ENCODE results near the gene TLX2.

The TLX2 gene

GRCh38 chr2:74538881-74539339 lies 24.7 kb downstream of the TLX2 start:
- no peaks in the 10 kb centered on the region for H3K79me2 ChIP-seq (ENCODE audit: low read length)
- no peaks in the 10 kb centered on the region for H3K36me3 ChIP-seq (replicated peaks; ENCODE audit: low read depth, low read length)
- H3K4me2 ChIP-seq (ENCODE audit: low read length) = peak overlapping the region; percentile 45
- no peaks in the 10 kb centered on the region for H4K20me1 ChIP-seq (ENCODE audit: insufficient read depth, low read length)
- peak overlapping the region; percentile 75; the same call in 1 of the 2 replicates for H2AFZ ChIP-seq (ENCODE audit: low read depth, low read length)
- peak overlapping the region; percentile 46 for H3K4me3 ChIP-seq (ENCODE audit: low read length)
- peaks cover 6% of the 10 kb centered on the region; the same call in 1 of the 2 replicates for H3K27me3 ChIP-seq (ENCODE audit: low read depth, low read length)
- no peaks in the 10 kb centered on the region for H3K9me3 ChIP-seq (ENCODE audit: insufficient read depth, low read length)
- H3K4me1 ChIP-seq (ENCODE audit: low read length) = peaks cover 14% of the 10 kb centered on the region
- no peak overlapping the region for H3K27ac ChIP-seq (ENCODE audit: low read length)
- TF ChIP-seq CTCF (IDR thresholded peaks at IDR 0.05; ENCODE audit: low read depth, low read length) (no peak), EZH2phosphoT487 (IDR thresholded peaks at IDR 0.05; ENCODE audit: low read depth) (no peak)
- H3K9ac ChIP-seq (ENCODE audit: low read length) = peak overlapping the region; percentile 9; the same call in 1 of the 2 replicates

- Histone ChIP-seq H2AFZ (ENCODE audit: low read depth, low read length) (no peak overlapping the region), H3K9me3 (ENCODE audit: insufficient read depth, low read length) (no peaks in the 10 kb centered on the region), H3K79me2 (ENCODE audit: low read length) (no peaks in the 10 kb centered on the region), H3K36me3 (replicated peaks; ENCODE audit: low read depth, low read length) (no peaks in the 10 kb centered on the region), H3K4me2 (ENCODE audit: low read length) (no peak overlapping the region), H3K27ac (ENCODE audit: low read length) (no peak overlapping the region), H3K9ac (ENCODE audit: low read length) (no peak overlapping the region), H4K20me1 (ENCODE audit: insufficient read depth, low read length) (no peaks in the 10 kb centered on the region), H3K4me3 (ENCODE audit: low read length) (no peak overlapping the region), H3K4me1 (ENCODE audit: low read length) (peaks cover 14% of the 10 kb centered on the region), H3K27me3 (ENCODE audit: low read depth, low read length) (peaks cover 6% of the 10 kb centered on the region; the same call in 1 of the 2 replicates)
- no peak for TF ChIP-seq CTCF (IDR thresholded peaks at IDR 0.05; ENCODE audit: low read depth, low read length)
- no peak for TF ChIP-seq EZH2phosphoT487 (IDR thresholded peaks at IDR 0.05; ENCODE audit: low read depth)
These were observed 26.0 kb downstream of the TLX2 start for GRCh38 chr2:74540291-74540690.

- H3K4me3 ChIP-seq (ENCODE audit: low read length) = no peak overlapping the region
- H3K27me3 ChIP-seq (ENCODE audit: low read depth, low read length) = no peaks in the 10 kb centered on the region
- no peaks in the 10 kb centered on the region for H4K20me1 ChIP-seq (ENCODE audit: insufficient read depth, low read length)
- H3K9me3 ChIP-seq (ENCODE audit: insufficient read depth, low read length) = no peaks in the 10 kb centered on the region
- H3K36me3 ChIP-seq (replicated peaks; ENCODE audit: low read depth, low read length) = no peaks in the 10 kb centered on the region
- H3K4me1 ChIP-seq (ENCODE audit: low read length) = peaks cover 14% of the 10 kb centered on the region
- H2AFZ ChIP-seq (ENCODE audit: low read depth, low read length) = no peak overlapping the region
- H3K79me2 ChIP-seq (ENCODE audit: low read length) = no peaks in the 10 kb centered on the region
- H3K9ac ChIP-seq (ENCODE audit: low read length) = no peak overlapping the region
- no peak overlapping the region for H3K27ac ChIP-seq (ENCODE audit: low read length)
- no peak overlapping the region for H3K4me2 ChIP-seq (ENCODE audit: low read length)
- TF ChIP-seq EZH2phosphoT487 (IDR thresholded peaks at IDR 0.05; ENCODE audit: low read depth) (no peak), CTCF (IDR thresholded peaks at IDR 0.05; ENCODE audit: low read depth, low read length) (no peak)
These were observed 28.7 kb downstream of the TLX2 start for GRCh38 chr2:74542978-74543377.

GRCh38 chr2:74544634-74545033 lies 30.4 kb downstream of the TLX2 start:
- H4K20me1 ChIP-seq (ENCODE audit: insufficient read depth, low read length) = no peaks in the 10 kb centered on the region
- H3K27ac ChIP-seq (ENCODE audit: low read length) = no peak overlapping the region
- no peak overlapping the region for H3K4me2 ChIP-seq (ENCODE audit: low read length)
- TF ChIP-seq EZH2phosphoT487 (IDR thresholded peaks at IDR 0.05; ENCODE audit: low read depth) = no peak
- TF ChIP-seq CTCF (IDR thresholded peaks at IDR 0.05; ENCODE audit: low read depth, low read length) = peak; percentile 40
- peaks cover under 1% of the 10 kb centered on the region for H3K4me1 ChIP-seq (ENCODE audit: low read length)
- H3K9me3 ChIP-seq (ENCODE audit: insufficient read depth, low read length) = no peaks in the 10 kb centered on the region
- no peak overlapping the region for H3K4me3 ChIP-seq (ENCODE audit: low read length)
- H2AFZ ChIP-seq (ENCODE audit: low read depth, low read length) = no peak overlapping the region
- H3K9ac ChIP-seq (ENCODE audit: low read length) = no peak overlapping the region
- H3K79me2 ChIP-seq (ENCODE audit: low read length) = no peaks in the 10 kb centered on the region
- H3K27me3 ChIP-seq (ENCODE audit: low read depth, low read length) = no peaks in the 10 kb centered on the region
- no peaks in the 10 kb centered on the region for H3K36me3 ChIP-seq (replicated peaks; ENCODE audit: low read depth, low read length)
